ENCODE data around the gene GBGT1. TPM values are rescaled to one million over a fixed set of nuclear protein-coding genes. Genes with fewer than 3 reads are reported as not detected.

The GBGT1 gene
- total and polyA plus RNA-seq, 2 donors (not counting 1 experiment from before 2014, with no cell fraction given): 19.6 to 52.7 TPM

GRCh38 chr9:133148199-133149129 lies 15.2 kb downstream of the GBGT1 start:
- peak overlapping the region; percentile 68 to 93 (median 70) for H3K4me3 ChIP-seq (ENCODE audit: control extremely low read depth in 1 of 5, extremely low read depth in 1 of 5, insufficient read depth in 1 of 5, low read depth in 2 of 5, low read length in 4 of 5)
- no peaks in the 10 kb centered on the region for H3K36me3 ChIP-seq (replicated peaks in 1 of 2; ENCODE audit: control extremely low read depth in 1 of 2, control insufficient read depth in 1 of 2, extremely low read depth in 1 of 2, insufficient read depth in 2 of 2, low read length in 1 of 2)
- H3K27ac ChIP-seq (ENCODE audit: low read length in 2 of 2): peak overlapping the region; percentile 92 to 93
- no peaks in the 10 kb centered on the region for H3K9me3 ChIP-seq (ENCODE audit: control extremely low read depth in 1 of 3, control insufficient read depth in 2 of 3, insufficient read depth in 1 of 3, low read length in 2 of 3)
- POLR2A ChIA-PET: interaction anchor here (0.7 to 2.1 kb wide), 8 partner anchors 8 to 27 kb away, joined by 3 to 11 read pairs (median 4); partner anchors contain the start of gene RALGDS
- no peaks in the 10 kb centered on the region for H3K27me3 ChIP-seq (replicated peaks in 1 of 4; ENCODE audit: control extremely low read depth in 1 of 4, control insufficient read depth in 3 of 4, insufficient read depth in 4 of 4, low read length in 3 of 4)
- Mint-ChIP-seq H3K4me1 (peaks cover 45% of the 10 kb centered on the region), H3K27me3 (no peaks in the 10 kb centered on the region), H3K9me3 (ENCODE audit: insufficient read depth) (no peaks in the 10 kb centered on the region), H3K4me3 (peak overlapping the region; percentile 87), H3K27ac (peak overlapping the region; percentile 86)
- peak overlapping the region; percentile 30 for H2AFZ ChIP-seq (ENCODE audit: insufficient read depth, low read depth, low read length, poor library complexity, severe bottlenecking)
- CTCF ChIA-PET: interaction anchor here (0.9 to 12.7 kb wide), 12 partner anchors 8 to 338 kb away, joined by 3 to 599 read pairs (median 6); partner anchors contain the start of genes GTF3C5, RALGDS and TSC1
- ATAC-seq (ENCODE audit: low read depth) (peak; percentile 5), DNase-seq (peak; percentile 78)
- TF ChIP-seq CTCF (IDR thresholded peaks at IDR 0.05) (no peak), EZH2 (IDR thresholded peaks at IDR 0.05; ENCODE audit: borderline replicate concordance, insufficient read depth, low read depth, low read length, poor library complexity, severe bottlenecking) (no peak)
- under 1% methylated on average over 59 of the region's 65 CpGs for WGBS (ENCODE audit: insufficient coverage)
- H3K9ac ChIP-seq (ENCODE audit: low read length): peak overlapping the region; percentile 79
- peak overlapping the region; percentile 83 for H3K4me2 ChIP-seq (replicated peaks; ENCODE audit: low read depth, low read length, poor library complexity, severe bottlenecking)
- intact Hi-C loops (cut with micrococcal nuclease): loop anchor here (1.0 to 5.0 kb wide), 4 partner anchors 14 to 919 kb away; partner anchors contain the start of genes BRD3, GBGT1 and RALGDS
- peaks cover 35% of the 10 kb centered on the region for H4K20me1 ChIP-seq (ENCODE audit: control insufficient read depth, insufficient read depth, low read length, poor library complexity, severe bottlenecking)
- H3K79me2 ChIP-seq (ENCODE audit: control insufficient read depth, insufficient read depth, low read length): peaks cover 49% of the 10 kb centered on the region
- peaks cover 29 to 41% of the 10 kb centered on the region in 2 donors for H3K4me1 ChIP-seq (ENCODE audit: control insufficient read depth in 2 of 2, insufficient read depth in 2 of 2, low read length in 2 of 2)

Measured in B cell (primary cell).